ENCODE data around the gene KRTAP10-1.
A peak's percentile ranks its signal among the peaks of the same experiment; 100 is the strongest.
"Not testable (repeated sequence)": the region's sequence is repeated elsewhere in the genome, so short reads cannot be mapped to it uniquely, and the experiment has no call there.

KRTAP10-1 gene

GRCh38 chr21:44569861-44570517, 30.0 kb upstream of the KRTAP10-1 start:
- no peak for DNase-seq

- DNase-seq = no peak
Observed at GRCh38 chr21:44568667-44569556, 28.9 kb upstream of the KRTAP10-1 start.

DNA sequence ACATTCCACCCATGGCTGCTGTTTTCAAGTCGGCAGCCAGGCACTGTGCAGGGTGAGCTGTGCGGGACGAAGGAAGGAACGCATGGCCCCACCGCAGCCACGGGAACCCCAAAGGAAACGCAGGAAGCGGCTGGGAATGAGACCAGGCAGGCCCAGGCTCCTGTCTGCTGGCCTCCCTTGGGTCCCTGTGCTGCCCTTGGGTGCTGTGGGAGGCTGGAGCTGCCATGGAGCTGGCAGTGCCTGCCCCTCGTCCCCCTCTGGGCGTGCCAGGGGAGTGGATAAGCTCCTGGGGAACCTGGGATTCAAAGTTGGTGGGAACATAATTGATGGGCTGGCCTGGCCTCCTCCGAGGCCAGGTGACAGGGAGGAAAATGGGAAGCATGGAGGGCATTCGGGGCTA, 28.3 kb upstream of the KRTAP10-1 start:
- no peak for DNase-seq

GRCh38 chr21:44567481-44568171, 27.6 kb upstream of the KRTAP10-1 start:
- DNase-seq = no peak

- no peak for DNase-seq
Observed at GRCh38 chr21:44566403-44566802, 26.4 kb upstream of the KRTAP10-1 start.

DNA sequence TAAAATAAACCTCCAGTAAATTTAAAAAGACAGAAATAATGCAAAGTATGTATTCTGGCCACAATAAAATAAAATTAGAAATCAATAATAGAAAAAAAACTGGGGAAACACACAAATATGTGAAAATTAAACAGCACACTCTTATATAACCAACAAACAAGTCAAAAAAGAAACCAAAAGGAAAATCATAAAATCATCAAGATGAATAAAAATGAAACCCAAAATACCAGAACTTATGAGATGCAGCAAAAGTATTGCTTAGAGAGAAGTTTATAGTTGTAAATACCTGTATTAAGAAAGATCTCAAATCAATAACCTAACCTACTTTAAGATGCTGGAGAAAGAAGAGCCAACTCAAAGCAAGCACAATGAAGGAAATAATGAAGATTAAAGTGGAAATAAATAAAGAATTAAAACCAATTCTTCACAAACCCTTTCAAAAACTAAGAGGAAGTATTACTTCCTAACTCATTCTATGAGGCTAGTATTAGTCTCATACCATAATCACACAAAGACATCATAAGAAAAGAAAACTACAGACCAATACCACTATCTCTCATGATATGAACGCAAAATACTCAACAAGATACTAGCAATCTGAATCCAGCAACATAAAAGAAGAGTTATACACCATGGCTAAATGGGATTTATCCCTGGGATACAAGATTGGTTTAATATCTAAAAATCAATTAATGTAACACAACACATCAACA, 25.0 kb upstream of the KRTAP10-1 start:
- peak; percentile 2 for DNase-seq

DNA sequence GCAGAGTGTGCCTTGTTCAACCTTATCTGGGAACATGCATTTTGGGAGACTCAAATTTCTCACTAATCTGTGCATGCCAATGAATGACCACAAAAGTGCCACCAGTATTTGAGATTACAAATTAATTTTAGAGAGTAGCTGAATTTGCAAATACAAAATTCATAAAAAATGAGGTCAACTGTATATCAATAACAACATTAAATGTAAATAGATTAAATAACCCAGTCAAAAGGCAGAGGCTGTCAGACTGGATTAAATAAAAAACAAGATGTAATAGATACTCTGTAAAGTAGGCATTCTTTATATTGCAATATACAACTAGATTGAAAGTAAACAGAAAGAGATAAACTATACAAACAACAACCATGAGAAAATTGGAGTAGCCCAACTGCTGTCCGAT, 24.1 kb upstream of the KRTAP10-1 start:
- no peak for DNase-seq

DNA sequence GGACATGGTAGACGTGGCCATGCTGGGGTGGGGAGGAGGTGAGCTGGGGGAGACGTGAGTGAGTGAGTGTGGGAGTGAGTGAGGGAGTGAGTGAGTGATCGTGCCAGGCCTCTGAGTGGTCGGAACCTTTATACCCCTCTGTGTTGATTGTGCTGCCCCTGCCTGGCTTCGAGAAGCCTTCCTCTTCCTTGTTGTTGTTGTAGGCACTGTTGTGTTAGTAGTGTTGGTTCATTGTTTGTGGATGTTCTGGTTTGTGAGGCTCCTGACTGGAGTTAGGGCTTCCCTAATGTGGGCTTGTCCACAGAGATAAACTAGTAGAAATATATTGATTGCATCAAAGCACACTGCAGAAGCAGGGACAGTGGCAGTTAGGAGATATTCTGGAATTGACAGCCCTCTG, 18.7 kb upstream of the KRTAP10-1 start, which contains the start of gene KRTAP10-3:
Gene KRTAP10-3, minus strand, starts transcription at position 101 of the 400 bp plus-strand sequence. Its CDS starts 80 bp downstream, at position 21.
- no peak for DNase-seq

DNA sequence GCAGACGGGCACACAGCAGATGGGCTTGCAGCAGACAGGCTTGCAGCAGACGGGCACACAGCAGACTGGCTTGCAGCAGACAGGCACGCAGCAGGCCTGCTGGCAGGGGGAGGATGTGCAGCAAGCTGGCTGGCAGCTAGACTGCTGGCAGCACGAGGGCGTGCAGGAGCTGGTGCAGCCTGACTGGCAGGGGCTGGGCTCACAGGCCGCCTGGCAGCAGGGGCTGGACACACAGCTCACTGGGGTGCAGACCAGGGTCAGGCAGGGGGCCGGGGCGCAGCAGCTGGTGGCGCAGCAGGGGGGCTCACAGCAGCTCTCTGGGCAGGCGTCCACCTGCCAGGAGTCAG, 18.3 kb upstream of the KRTAP10-1 start:
- DNase-seq = not testable (repeated sequence)

GRCh38 chr21:44557491-44558328, 17.7 kb upstream of the KRTAP10-1 start:
- no peak for DNase-seq

GRCh38 chr21:44556879-44557278, 16.9 kb upstream of the KRTAP10-1 start:
- DNase-seq = no peak

GRCh38 chr21:44555200-44555875, 15.3 kb upstream of the KRTAP10-1 start:
- DNase-seq = no peak

GRCh38 chr21:44552681-44553080, 12.7 kb upstream of the KRTAP10-1 start:
- no peak for DNase-seq

GRCh38 chr21:44552136-44552535, 12.1 kb upstream of the KRTAP10-1 start:
- no peak for DNase-seq

- no peak for DNase-seq
Observed at GRCh38 chr21:44551340-44551961, 11.5 kb upstream of the KRTAP10-1 start, which contains the start of gene KRTAP10-2. KRTAP10-2 (minus strand) TSS chr21:44551505; CDS start chr21:44551458, 47 bp downstream.

GRCh38 chr21:44550807-44551206, 10.8 kb upstream of the KRTAP10-1 start:
- no peak for DNase-seq

DNA sequence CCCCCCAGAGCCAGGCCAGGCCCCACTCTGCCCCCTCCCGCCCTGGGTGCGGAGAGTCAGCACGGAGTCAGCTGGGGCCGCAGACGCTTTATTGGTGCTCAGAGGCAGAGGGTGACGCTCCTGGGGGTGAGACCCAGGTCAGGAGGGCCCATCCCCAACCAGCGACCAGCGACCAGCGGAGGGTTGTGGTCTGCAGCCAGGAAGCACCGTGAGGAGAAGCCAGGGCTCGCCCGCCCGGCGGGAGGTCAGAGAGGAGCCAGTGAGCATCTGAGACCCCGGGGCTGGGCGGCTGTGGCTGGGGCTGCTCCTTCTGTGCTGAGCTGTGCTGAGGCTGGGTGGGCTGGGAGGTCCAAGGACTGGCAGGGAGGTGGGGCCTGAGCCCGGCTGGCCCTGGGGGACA, 10.3 kb upstream of the KRTAP10-1 start:
- DNase-seq = not testable (repeated sequence)

DNA sequence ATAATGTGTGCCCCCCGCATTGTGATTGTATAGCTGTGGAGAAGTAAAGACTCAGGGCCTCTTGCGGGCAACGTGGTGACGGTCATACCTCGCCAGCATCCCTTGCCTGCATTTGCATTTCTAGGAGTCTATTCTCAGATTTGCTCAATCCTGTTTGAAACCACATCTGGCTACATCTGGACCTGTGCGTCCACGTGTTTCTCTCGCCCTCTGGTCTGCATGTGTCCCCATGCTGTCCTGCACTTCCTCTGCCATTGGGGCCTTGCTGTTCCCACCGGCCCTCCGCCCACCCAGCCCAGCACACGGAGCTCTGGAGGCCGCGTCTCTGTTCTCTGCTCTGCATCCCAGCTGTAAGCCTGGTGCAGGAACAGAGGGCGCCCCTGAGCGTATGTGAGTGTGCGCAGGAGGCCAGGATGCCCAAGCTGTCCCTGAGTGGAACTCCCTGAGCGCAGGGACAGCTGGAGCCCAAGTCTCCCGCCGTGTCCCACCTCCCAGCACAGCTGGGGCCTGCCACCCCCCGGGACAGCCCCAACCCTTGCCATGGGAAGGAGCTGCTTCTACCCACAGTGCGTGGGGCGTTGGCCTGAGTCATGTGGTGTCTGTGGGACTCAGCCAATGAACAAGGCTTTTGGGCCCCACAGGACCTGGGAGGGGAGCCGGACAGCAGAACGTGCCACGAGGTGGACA, 9.7 kb upstream of the KRTAP10-1 start:
- DNase-seq = no peak

DNA sequence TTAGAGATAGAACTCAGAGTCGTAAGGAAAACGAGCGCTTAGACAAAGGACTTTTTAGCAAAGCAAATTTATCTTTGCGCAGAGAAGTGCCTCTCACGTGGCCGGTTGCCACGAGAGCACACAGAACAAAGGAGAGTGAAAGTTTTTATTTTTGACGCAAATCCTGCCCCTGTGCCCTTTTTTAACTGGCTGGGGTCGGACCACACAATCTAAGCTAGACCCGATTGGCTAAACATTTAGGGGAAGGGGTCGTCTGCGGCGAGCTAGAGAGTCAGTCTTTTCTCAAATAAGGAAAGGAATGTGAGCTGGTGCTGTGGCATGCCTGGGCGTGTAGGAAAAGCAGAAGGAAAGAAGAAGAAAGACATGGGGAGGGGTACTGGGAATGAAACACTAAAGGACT, 8.9 kb upstream of the KRTAP10-1 start:
- DNase-seq = no peak

DNA sequence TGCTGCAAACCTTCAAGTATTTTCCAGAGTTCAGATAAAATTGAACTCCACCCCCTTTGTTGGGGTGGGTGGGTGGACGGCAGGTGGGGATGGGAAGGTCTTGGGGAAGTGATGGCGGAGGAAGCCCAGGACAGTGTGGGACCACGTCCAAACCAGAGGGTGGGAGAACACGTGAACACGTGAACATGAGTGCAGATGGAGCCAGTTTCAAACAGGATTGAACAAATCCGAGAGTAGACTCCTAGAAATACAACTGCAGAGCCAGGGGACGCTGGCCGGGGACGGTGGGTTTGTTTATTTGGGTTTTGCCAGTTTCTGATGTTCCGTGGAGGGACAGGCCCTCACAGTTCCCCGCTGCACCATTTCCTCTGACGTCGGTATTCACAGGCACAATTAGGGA, 8.4 kb upstream of the KRTAP10-1 start:
- no peak for DNase-seq
